Upper lobe of left lung (tissue), 4 donors: Measurements from ENCODE around the gene KAZN.

Experiments
- EP300 ChIP-seq, 4 donors: sonication (generic); formaldehyde crosslinking; IDR thresholded peaks; one replicate each; pipeline ENCODE4 v1.5.1; 2017; ENCODE audit warnings: antibody characterized with exemption in 4 of 4, control low read depth in 2 of 4
- POLR2A ChIP-seq, 4 donors: fragments of 450-650 bp; IDR thresholded peaks; one replicate each; pipeline ENCODE4 v1.5.1; 2016 to 2017; ENCODE audit warnings: antibody characterized with exemption in 4 of 4, mild to moderate bottlenecking in 2 of 4
- POLR2AphosphoS5 ChIP-seq, 2 donors: sonication (generic); formaldehyde crosslinking; IDR thresholded peaks; one replicate each; pipeline ENCODE4 v1.5.1; 2017; ENCODE audit warnings: antibody characterized with exemption in 2 of 2
- TF ChIP-seq, protein P1 (sequence below), 6 experiments: fragments of 450-650 bp in 4 of 6; fragments of 200-600 bp in 2 of 6; sonication (generic) in 2 of 6; IDR thresholded peaks; one replicate each; pipeline ENCODE4 v1.5.1; 2016 to 2019; ENCODE audit warnings: antibody characterized with exemption in 6 of 6

DNA sequence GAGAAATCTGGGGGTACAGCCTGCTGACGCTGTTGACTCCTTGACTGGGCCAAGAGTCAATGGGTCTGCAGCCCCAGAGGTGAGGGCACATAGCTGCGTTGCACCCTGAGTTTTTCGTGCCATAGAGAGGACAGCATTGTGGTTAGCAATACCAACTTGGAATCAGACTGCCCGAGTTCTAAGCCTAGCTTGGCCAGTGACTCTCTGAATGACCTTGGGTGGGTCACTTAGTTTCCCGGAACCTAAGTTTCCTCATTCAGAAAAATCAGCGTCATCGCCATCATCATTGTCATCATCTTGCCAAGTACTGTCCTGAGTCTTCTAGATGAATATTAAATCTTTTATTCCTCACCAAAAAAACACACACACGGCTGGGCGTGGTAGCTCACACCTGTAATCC, 403.8 kb downstream of the KAZN start:
- TF ChIP-seq EP300 (IDR thresholded peaks at IDR 0.05) (no peak), POLR2AphosphoS5 (IDR thresholded peaks at IDR 0.05) (no peak), POLR2A (IDR thresholded peaks at IDR 0.05) (no peak)
- TF ChIP-seq, protein P1, sequence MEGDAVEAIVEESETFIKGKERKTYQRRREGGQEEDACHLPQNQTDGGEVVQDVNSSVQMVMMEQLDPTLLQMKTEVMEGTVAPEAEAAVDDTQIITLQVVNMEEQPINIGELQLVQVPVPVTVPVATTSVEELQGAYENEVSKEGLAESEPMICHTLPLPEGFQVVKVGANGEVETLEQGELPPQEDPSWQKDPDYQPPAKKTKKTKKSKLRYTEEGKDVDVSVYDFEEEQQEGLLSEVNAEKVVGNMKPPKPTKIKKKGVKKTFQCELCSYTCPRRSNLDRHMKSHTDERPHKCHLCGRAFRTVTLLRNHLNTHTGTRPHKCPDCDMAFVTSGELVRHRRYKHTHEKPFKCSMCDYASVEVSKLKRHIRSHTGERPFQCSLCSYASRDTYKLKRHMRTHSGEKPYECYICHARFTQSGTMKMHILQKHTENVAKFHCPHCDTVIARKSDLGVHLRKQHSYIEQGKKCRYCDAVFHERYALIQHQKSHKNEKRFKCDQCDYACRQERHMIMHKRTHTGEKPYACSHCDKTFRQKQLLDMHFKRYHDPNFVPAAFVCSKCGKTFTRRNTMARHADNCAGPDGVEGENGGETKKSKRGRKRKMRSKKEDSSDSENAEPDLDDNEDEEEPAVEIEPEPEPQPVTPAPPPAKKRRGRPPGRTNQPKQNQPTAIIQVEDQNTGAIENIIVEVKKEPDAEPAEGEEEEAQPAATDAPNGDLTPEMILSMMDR (IDR thresholded peaks at IDR 0.05) = no peak
